Vagina (tissue), 2 donors: ENCODE measurements around the gene DENND5B.

ENCODE experiments used
- CTCF ChIP-seq, 3 experiments: fragments of 450-650 bp in 2 of 3; fragments of 200-600 bp in 1 of 3; sonication (generic) in 1 of 3; IDR thresholded peaks; one replicate each; pipeline ENCODE4 v1.5.1; 2017 to 2019; ENCODE audit warnings: antibody characterized with exemption in 3 of 3, mild to moderate bottlenecking in 2 of 3, moderate library complexity in 2 of 3
- POLR2A ChIP-seq, 2 donors: fragments of 450-650 bp; IDR thresholded peaks; one replicate each; pipeline ENCODE4 v1.6.1; 2017; ENCODE audit warnings: antibody characterized with exemption in 2 of 2, mild to moderate bottlenecking in 2 of 2, moderate library complexity in 2 of 2

DNA sequence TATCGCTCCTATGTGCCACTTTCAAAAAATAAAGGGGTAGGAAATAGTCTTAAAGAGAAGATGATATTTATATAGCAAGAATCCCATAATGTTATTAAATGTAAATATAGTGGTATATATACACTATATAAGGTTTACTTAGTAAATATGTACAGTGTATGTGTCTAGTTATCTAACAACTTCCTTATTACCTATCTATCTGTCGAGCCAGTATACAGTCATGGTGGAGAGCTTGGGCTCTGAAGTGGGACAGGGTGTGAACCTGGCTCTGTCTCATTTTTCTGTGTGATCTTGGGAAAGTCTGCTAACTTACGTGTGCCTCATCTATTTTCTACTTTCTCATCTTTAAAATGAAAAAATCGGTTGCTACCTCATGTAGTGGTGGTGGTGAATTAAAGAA is 202.2 kb downstream of the DENND5B start:
- no peak for TF ChIP-seq POLR2A (IDR thresholded peaks at IDR 0.05)
- no peak for TF ChIP-seq CTCF (IDR thresholded peaks at IDR 0.05)
